Measurements from ENCODE around the gene ARMC12.

DNA sequence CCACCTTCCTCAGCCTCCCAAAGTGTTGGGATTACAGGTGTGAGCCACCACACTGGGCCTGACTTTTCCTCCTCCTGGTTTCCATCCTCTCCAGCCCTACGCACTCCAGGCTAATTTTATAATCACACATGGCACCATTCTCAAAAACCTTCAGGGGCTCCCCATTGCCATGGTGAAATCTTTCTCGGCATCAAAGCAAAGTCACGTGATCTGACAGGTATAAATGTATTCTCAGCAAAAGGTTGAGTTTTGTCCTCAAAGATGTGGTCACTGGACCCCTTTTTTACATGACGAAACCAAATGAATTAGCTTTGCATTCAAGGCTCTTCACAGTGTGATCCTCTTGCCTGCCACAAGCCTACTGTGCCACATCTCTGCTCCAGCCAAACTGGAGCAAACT is 15.5 kb downstream of the ARMC12 start:
- TF ChIP-seq, protein P1, sequence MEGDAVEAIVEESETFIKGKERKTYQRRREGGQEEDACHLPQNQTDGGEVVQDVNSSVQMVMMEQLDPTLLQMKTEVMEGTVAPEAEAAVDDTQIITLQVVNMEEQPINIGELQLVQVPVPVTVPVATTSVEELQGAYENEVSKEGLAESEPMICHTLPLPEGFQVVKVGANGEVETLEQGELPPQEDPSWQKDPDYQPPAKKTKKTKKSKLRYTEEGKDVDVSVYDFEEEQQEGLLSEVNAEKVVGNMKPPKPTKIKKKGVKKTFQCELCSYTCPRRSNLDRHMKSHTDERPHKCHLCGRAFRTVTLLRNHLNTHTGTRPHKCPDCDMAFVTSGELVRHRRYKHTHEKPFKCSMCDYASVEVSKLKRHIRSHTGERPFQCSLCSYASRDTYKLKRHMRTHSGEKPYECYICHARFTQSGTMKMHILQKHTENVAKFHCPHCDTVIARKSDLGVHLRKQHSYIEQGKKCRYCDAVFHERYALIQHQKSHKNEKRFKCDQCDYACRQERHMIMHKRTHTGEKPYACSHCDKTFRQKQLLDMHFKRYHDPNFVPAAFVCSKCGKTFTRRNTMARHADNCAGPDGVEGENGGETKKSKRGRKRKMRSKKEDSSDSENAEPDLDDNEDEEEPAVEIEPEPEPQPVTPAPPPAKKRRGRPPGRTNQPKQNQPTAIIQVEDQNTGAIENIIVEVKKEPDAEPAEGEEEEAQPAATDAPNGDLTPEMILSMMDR (optimal IDR thresholded peaks at IDR 0.05 in 1 of 3, IDR thresholded peaks at IDR 0.05 in 1 of 3, conservative IDR thresholded peaks at IDR 0.05 in 1 of 3; ENCODE audit: extremely low read depth in 1 of 3, insufficient read depth in 2 of 3, low read length in 3 of 3), result no peak
- TF ChIP-seq EZH2 (IDR thresholded peaks at IDR 0.05; ENCODE audit: low read length), result no peak
